ENCODE measurements around the gene MBIP.

The MBIP gene

GRCh38 chr14:36258241-36258640 lies 62.2 kb downstream of the MBIP start:
- DNase-seq, result no peak

GRCh38 chr14:36256126-36256801 lies 64.2 kb downstream of the MBIP start:
- DNase-seq, result no peak

GRCh38 chr14:36254020-36254624 lies 66.3 kb downstream of the MBIP start:
- no peak for DNase-seq

All from T-helper 1 cell (primary cell).